Transverse colon (tissue), 4 donors: ENCODE results near the gene GLA. TPM values are rescaled to one million over a fixed set of nuclear protein-coding genes. Genes with fewer than 3 reads are reported as not detected.

ENCODE experiments used
- DNase-seq: peaks from one replicate; pipeline ENCODE4 v3.0.0-alpha.2; 2019
- H3K27ac ChIP-seq, 4 donors: fragments of 200-600 bp; sonication (generic); 2 replicates each; pipeline ENCODE4 v1.5.1; 2016 to 2018; ENCODE audit warnings: inconsistent platforms in 4 of 4
- H3K27me3 ChIP-seq: fragments of 200-600 bp; sonication (generic); 2 replicates; pipeline ENCODE4 v1.5.1; 2017; ENCODE audit warnings: inconsistent platforms
- H3K36me3 ChIP-seq, 4 donors: fragments of 200-600 bp; sonication (generic); 2 replicates each; pipeline ENCODE4 v1.5.1; 2017 to 2019; ENCODE audit warnings: inconsistent platforms in 4 of 4
- H3K4me1 ChIP-seq, 4 donors: fragments of 200-600 bp; sonication (generic); 2 replicates each; pipeline ENCODE4 v1.5.1; 2017 to 2020; ENCODE audit warnings: inconsistent platforms in 4 of 4
- H3K4me3 ChIP-seq, 4 donors: fragments of 200-600 bp; sonication (generic); 1 replicate in 1 of 4; 2 replicates in 3 of 4; pipeline versions ENCODE4 v1.5.1 to v1.6.1; 2017 to 2019; ENCODE audit warnings: inconsistent platforms in 4 of 4
- H3K9me3 ChIP-seq, 2 donors: fragments of 200-600 bp; sonication (generic); 2 replicates each; pipeline ENCODE4 v1.5.1; 2017 to 2019; ENCODE audit warnings: inconsistent platforms in 2 of 2
- EP300 ChIP-seq: sonication (generic); formaldehyde crosslinking; IDR thresholded peaks from one replicate; pipeline ENCODE4 v1.6.1; 2017; ENCODE audit warnings: antibody characterized with exemption, low read depth
- POLR2A ChIP-seq: fragments of 450-650 bp; IDR thresholded peaks from one replicate; pipeline ENCODE4 v1.6.1; 2016; ENCODE audit warnings: antibody characterized with exemption, mild to moderate bottlenecking, moderate library complexity
- POLR2AphosphoS5 ChIP-seq, 3 donors: sonication (generic); formaldehyde crosslinking; IDR thresholded peaks; one replicate each; pipeline ENCODE4 v1.6.1; 2016; ENCODE audit warnings: antibody characterized with exemption in 3 of 3
- WGBS, 2 donors: methylation state at CpG; one replicate each; pipeline ENCODE4 v1.1.5; 2018; ENCODE audit warnings: low coverage in 1 of 2; 5-methylcytosine and 5-hydroxymethylcytosine counted together
- in situ Hi-C, 4 donors: fragments of 200-750 bp; cut with MboI; loops; one replicate each; pipeline versions ENCODE4 v1.15.0 to v1.15.1; 2017; ENCODE audit warnings: low sequenced_read_pairs in 3 of 4, low pct_ligation_motif_present in 1 of 4, low pct_unique_long_range_greater_than_20kb in 1 of 4
- intact Hi-C: fragments of 100-400 bp; cut with DNase I; formaldehyde crosslinking; loops from one replicate; pipeline ENCODE4 v1.15.1; 2023; ENCODE audit warnings: low total_unique reads
- total RNA-seq, 4 donors: library from RNA; depleted of rRNA; stranded (reverse); fragments of >200 nt; gene quantifications; one replicate each; pipeline ENCODE4 v1.1.0, GENCODE V29; 2016
- TF ChIP-seq, protein P1 (sequence below), 5 experiments: fragments of 200-600 bp in 3 of 5; fragments of 450-650 bp in 2 of 5; sonication (generic) in 3 of 5; IDR thresholded peaks; 1 replicate in 2 of 5; 2 replicates in 3 of 5; pipeline ENCODE4 v1.5.1; 2016 to 2017; ENCODE audit warnings: antibody characterized with exemption in 5 of 5, inconsistent platforms in 3 of 5, mild to moderate bottlenecking in 2 of 5, moderate library complexity in 1 of 5

The GLA gene
- total RNA-seq, 4 donors from 2014 or later = 1.4 to 20.8 (median 13.5) TPM

DNA sequence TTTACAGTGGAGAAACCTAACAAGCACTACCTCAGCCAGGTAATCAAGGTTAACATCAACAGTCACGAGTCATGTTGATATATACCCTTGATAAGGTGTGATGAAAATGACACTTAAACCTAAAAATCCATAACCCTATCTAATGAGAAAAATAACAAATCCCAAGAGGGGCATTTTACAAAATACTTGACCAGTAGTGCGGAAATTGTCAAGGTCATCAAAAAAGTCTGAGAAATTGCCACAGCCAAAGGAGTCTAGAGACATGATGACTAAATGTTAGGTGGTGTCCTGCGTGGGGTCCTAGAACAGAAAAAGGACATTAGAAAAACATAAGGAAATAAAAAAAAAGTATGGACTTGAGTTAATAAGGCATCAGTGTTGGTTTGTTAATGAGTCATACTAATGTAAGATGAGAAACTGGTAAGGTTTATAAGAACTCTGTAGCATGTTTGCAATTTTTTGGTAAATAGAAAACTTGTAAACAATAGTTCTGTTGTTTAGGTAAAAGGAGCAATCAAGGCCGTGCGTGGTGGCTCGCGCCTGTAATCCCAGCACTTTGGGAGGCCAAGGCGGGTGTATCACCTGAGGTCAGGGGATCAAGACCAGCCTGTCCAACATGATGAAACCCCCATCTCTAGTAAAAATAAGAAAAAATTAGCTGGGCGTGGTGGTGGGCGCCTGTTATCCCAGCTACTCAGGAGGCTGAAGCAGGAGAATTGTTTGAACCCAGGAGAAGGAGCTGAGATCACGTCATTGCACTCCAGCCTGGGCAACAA, 14.0 kb downstream of the GLA start:
- DNase-seq = no peak
- H3K36me3 ChIP-seq = no peaks in the 10 kb centered on the region
- H3K27me3 ChIP-seq = no peaks in the 10 kb centered on the region
- intact Hi-C loops (no loop called here), in situ Hi-C loops (no loop called here)
- no peaks in the 10 kb centered on the region for H3K9me3 ChIP-seq
- 70 to 80% methylated on average over 6 to 11 of the region's 11 CpGs for WGBS, 2 donors
- H3K27ac ChIP-seq = no peak overlapping the region
- no peak overlapping the region for H3K4me3 ChIP-seq
- TF ChIP-seq POLR2AphosphoS5 (IDR thresholded peaks at IDR 0.05) (no peak), EP300 (no peak), POLR2A (no peak)
- TF ChIP-seq, protein P1, sequence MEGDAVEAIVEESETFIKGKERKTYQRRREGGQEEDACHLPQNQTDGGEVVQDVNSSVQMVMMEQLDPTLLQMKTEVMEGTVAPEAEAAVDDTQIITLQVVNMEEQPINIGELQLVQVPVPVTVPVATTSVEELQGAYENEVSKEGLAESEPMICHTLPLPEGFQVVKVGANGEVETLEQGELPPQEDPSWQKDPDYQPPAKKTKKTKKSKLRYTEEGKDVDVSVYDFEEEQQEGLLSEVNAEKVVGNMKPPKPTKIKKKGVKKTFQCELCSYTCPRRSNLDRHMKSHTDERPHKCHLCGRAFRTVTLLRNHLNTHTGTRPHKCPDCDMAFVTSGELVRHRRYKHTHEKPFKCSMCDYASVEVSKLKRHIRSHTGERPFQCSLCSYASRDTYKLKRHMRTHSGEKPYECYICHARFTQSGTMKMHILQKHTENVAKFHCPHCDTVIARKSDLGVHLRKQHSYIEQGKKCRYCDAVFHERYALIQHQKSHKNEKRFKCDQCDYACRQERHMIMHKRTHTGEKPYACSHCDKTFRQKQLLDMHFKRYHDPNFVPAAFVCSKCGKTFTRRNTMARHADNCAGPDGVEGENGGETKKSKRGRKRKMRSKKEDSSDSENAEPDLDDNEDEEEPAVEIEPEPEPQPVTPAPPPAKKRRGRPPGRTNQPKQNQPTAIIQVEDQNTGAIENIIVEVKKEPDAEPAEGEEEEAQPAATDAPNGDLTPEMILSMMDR (IDR thresholded peaks at IDR 0.05) = no peak
- peaks cover 0 to 13% (median 0%) of the 10 kb centered on the region in 4 donors for H3K4me1 ChIP-seq

DNA sequence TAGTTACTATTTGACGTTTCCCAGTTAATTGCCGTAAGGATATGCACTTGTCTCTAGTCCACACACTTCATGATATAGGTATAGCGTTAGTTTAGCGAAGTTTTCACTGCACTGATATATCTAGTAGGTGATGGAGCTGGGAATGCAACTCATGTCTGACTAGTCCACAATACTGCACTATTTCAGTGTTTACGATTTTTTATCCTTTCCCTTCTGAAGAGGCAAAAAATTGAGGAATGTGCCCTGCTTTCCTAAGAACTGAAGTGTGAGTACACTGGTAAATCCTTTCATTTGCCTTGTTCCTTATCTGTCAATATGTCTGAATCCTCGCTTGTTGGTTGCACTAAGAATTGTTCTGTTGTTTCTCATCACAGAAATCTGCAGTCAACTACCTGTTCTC, 15.9 kb downstream of the GLA start:
- 53% methylated on average over 6 of the region's 6 CpGs; no CpG with 5 or more reads in 1 of the 2 donors for WGBS, 2 donors
- H3K4me3 ChIP-seq = peak overlapping the region in 3 of 4 donors; percentile 40 to 61 (median 46)
- intact Hi-C loops = no loop called here
- H3K27me3 ChIP-seq = no peaks in the 10 kb centered on the region
- H3K4me1 ChIP-seq = peaks cover 0 to 13% (median 0%) of the 10 kb centered on the region in 4 donors
- H3K36me3 ChIP-seq = no peaks in the 10 kb centered on the region
- H3K27ac ChIP-seq = peak overlapping the region; percentile 65 to 88 (median 79)
- in situ Hi-C loops = no loop called here
- no peaks in the 10 kb centered on the region for H3K9me3 ChIP-seq
- TF ChIP-seq POLR2A = no peak
- no peak for TF ChIP-seq EP300
- TF ChIP-seq POLR2AphosphoS5 (IDR thresholded peaks at IDR 0.05) = no peak
- TF ChIP-seq, protein P1 (IDR thresholded peaks at IDR 0.05) = no peak
- no peak for DNase-seq

DNA sequence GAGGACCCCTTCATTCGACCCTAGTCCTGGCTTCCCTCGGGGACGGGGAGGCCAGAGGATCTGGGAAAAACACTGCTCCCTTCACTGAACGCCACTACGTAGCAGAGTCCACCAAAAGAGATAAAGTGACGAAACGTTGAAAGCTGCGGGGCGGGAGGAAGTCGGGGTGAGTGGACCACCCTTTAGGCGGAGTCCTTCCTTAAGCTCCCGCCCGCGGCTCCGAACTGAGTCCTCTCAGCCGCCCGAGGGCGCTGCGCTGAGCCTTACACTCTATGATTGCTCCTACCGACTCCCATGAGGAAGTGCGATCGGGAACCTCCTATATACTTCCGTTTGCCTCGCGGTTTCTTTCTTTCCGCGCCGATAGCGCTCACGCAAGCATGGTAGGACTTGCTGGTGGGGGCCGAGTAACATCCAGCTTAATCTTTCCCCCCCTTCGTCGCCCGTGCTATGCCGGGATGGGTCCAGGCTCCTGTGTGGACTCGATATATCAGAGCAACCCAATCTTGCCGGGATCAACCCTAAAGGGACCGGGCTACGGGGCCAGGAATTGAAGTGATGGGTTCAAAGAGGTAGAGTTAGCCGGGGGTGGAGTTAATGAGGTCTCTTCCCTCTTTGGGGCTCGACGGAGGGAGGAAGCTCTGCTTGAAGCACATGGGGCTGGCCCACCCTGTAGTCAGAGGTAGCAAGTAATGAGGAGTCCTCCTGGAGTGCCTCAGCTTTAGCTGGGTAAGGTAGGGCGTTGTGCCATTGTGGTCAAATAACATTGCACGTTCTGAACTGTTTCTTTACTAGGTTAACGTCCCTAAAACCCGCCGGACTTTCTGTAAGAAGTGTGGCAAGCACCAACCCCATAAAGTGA, 16.8 kb downstream of the GLA start, which contains the start of gene RPL36A:
TSS of gene RPL36A (plus strand) at position 348 of the 862 bp plus-strand sequence. CDS start at position 381, 33 bp downstream.
- no peaks in the 10 kb centered on the region for H3K27me3 ChIP-seq
- H3K27ac ChIP-seq = peak within 1 kb of the TSS; percentile 65 to 88 (median 79)
- in situ Hi-C loops (no loop called here), intact Hi-C loops (no loop called here)
- no peaks in the 10 kb centered on the region for H3K9me3 ChIP-seq
- H3K4me3 ChIP-seq = peak within 1 kb of the TSS; percentile 19 to 61 (median 43)
- peaks cover 0 to 13% (median 0%) of the 10 kb centered on the region in 4 donors for H3K4me1 ChIP-seq
- 37% methylated on average over 36 of the region's 47 CpGs; no CpG with 5 or more reads in 1 of the 2 donors for WGBS, 2 donors
- peak; percentile 88 for DNase-seq
- H3K36me3 ChIP-seq = no peaks in the 10 kb centered on the region
- TF ChIP-seq EP300 (no peak), POLR2AphosphoS5 (IDR thresholded peaks at IDR 0.05) (peak; percentile 91 to 97 (median 96)), POLR2A (peak; percentile 90)
- TF ChIP-seq, protein P1 (IDR thresholded peaks at IDR 0.05) = peak; percentile 52 to 69 (median 61)

DNA sequence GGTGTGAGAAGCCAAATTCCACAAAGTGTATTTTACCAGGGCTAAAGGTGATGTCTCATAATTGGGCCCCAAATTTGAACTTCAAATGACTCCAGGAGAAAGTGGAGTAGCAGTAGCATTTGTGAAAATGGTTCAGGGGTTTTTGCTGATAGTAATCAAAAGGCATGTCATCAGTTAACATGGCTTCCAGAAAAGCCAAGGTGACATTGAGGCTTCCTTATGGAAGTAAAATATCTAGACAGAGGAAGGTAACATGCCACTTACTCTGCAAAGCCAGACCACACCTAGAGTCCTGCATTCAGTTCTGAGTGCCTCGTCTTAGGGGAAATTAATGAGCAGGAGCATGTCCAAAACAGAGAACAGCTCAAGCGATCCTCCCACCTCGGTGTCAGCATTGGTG, 19.1 kb downstream of the GLA start:
- H3K4me1 ChIP-seq = peaks cover 0 to 13% (median 0%) of the 10 kb centered on the region in 4 donors
- 84% methylated on average over 3 of the region's 3 CpGs; no CpG with 5 or more reads in 1 of the 2 donors for WGBS, 2 donors
- H3K27ac ChIP-seq = no peak overlapping the region
- in situ Hi-C loops (no loop called here), intact Hi-C loops (no loop called here)
- TF ChIP-seq, protein P1 (IDR thresholded peaks at IDR 0.05) = no peak
- TF ChIP-seq POLR2A (no peak), EP300 (no peak), POLR2AphosphoS5 (IDR thresholded peaks at IDR 0.05) (no peak)
- H3K36me3 ChIP-seq = no peaks in the 10 kb centered on the region
- no peak for DNase-seq
- H3K4me3 ChIP-seq = no peak overlapping the region
- H3K9me3 ChIP-seq = no peaks in the 10 kb centered on the region
- H3K27me3 ChIP-seq = no peaks in the 10 kb centered on the region
